ENCODE measurements around the gene THSD4. TPM values are rescaled to one million over a fixed set of nuclear protein-coding genes. Genes with fewer than 3 reads are reported as not detected.

THSD4 gene
- total RNA-seq, 2 experiments from 2014 or later = not detected

DNA sequence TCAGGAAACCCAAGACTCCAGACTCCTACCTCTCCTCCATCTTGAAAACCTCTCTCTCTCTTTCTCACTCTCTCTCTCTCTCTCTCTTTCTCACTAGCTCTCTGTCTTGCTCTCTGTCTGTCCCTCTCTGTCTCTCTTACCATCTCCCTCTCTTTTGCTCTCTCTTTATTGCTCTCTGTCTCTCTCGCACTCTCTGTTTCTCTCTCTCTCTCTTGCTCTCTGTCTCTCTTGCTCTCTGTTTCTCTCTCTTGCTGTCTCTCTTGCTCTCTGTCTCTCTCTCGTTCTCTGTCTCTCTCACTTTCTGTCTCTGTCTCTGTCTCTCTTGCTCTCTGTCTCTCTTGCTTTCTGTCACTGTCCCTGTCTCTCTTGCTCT lies 620.1 kb downstream of the THSD4 start:
- no peak overlapping the region for H3K27ac Mint-ChIP-seq
- H3K27ac ChIP-seq (ENCODE audit: low read depth in 1 of 2, low read length in 2 of 2) = no peak overlapping the region
- H3K36me3 Mint-ChIP-seq (ENCODE audit: low read depth) = no peaks in the 10 kb centered on the region
- no peak for ATAC-seq (ENCODE audit: poor library complexity)
- peaks cover 0 to 10% of the 10 kb centered on the region in 2 experiments for H3K27me3 ChIP-seq (ENCODE audit: control insufficient read depth in 1 of 2, insufficient read depth in 2 of 2, low read length in 2 of 2)
- H3K4me3 Mint-ChIP-seq = no peak overlapping the region
- no peaks in the 10 kb centered on the region for H3K4me1 Mint-ChIP-seq (ENCODE audit: low read depth)
- no peak for DNase-seq
- intact Hi-C loops (cut with DNase I, micrococcal nuclease) = no loop called here
- POLR2A ChIA-PET = no interaction called here
- H3K4me3 ChIP-seq (ENCODE audit: low read length) = no peak overlapping the region
- no peaks in the 10 kb centered on the region for H3K9me3 Mint-ChIP-seq
- peaks cover 32% of the 10 kb centered on the region for H3K27me3 Mint-ChIP-seq
- H3K36me3 ChIP-seq (ENCODE audit: insufficient read depth, low read length) = no peaks in the 10 kb centered on the region
- no peaks in the 10 kb centered on the region for H3K9me3 ChIP-seq (ENCODE audit: control insufficient read depth in 1 of 2, insufficient read depth in 1 of 2, low read length in 2 of 2)
- H3K4me1 ChIP-seq (ENCODE audit: insufficient read depth, low read length) = no peaks in the 10 kb centered on the region
- TF ChIP-seq, protein P1, sequence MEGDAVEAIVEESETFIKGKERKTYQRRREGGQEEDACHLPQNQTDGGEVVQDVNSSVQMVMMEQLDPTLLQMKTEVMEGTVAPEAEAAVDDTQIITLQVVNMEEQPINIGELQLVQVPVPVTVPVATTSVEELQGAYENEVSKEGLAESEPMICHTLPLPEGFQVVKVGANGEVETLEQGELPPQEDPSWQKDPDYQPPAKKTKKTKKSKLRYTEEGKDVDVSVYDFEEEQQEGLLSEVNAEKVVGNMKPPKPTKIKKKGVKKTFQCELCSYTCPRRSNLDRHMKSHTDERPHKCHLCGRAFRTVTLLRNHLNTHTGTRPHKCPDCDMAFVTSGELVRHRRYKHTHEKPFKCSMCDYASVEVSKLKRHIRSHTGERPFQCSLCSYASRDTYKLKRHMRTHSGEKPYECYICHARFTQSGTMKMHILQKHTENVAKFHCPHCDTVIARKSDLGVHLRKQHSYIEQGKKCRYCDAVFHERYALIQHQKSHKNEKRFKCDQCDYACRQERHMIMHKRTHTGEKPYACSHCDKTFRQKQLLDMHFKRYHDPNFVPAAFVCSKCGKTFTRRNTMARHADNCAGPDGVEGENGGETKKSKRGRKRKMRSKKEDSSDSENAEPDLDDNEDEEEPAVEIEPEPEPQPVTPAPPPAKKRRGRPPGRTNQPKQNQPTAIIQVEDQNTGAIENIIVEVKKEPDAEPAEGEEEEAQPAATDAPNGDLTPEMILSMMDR (IDR thresholded peaks at IDR 0.05) = no peak
- CTCF ChIA-PET = no interaction called here

GRCh38 chr15:71736286-71736947 lies 621.1 kb downstream of the THSD4 start:
- H3K27me3 ChIP-seq (ENCODE audit: control insufficient read depth in 1 of 2, insufficient read depth in 2 of 2, low read length in 2 of 2) = peaks cover 0 to 7% of the 10 kb centered on the region in 2 experiments
- no peak overlapping the region for H3K4me3 ChIP-seq (ENCODE audit: low read length)
- DNase-seq (no peak), ATAC-seq (ENCODE audit: poor library complexity) (no peak)
- ChIA-PET POLR2A (no interaction called here), CTCF (no interaction called here)
- H3K9me3 Mint-ChIP-seq = no peaks in the 10 kb centered on the region
- no peak overlapping the region for H3K4me3 Mint-ChIP-seq
- no peaks in the 10 kb centered on the region for H3K4me1 Mint-ChIP-seq (ENCODE audit: low read depth)
- H3K27ac ChIP-seq (ENCODE audit: low read depth in 1 of 2, low read length in 2 of 2) = no peak overlapping the region
- TF ChIP-seq, protein P1 (IDR thresholded peaks at IDR 0.05) = no peak
- no peaks in the 10 kb centered on the region for H3K9me3 ChIP-seq (ENCODE audit: control insufficient read depth in 1 of 2, insufficient read depth in 1 of 2, low read length in 2 of 2)
- peaks cover 26% of the 10 kb centered on the region for H3K27me3 Mint-ChIP-seq
- no peak overlapping the region for H3K27ac Mint-ChIP-seq
- intact Hi-C loops (cut with DNase I, micrococcal nuclease) = no loop called here
- H3K36me3 Mint-ChIP-seq (ENCODE audit: low read depth) = no peaks in the 10 kb centered on the region
- no peaks in the 10 kb centered on the region for H3K36me3 ChIP-seq (ENCODE audit: insufficient read depth, low read length)
- H3K4me1 ChIP-seq (ENCODE audit: insufficient read depth, low read length) = no peaks in the 10 kb centered on the region

GRCh38 chr15:71737761-71738160 lies 622.5 kb downstream of the THSD4 start:
- intact Hi-C loops (cut with DNase I, micrococcal nuclease) = no loop called here
- no peaks in the 10 kb centered on the region for H3K4me1 ChIP-seq (ENCODE audit: insufficient read depth, low read length)
- DNase-seq (no peak), ATAC-seq (ENCODE audit: poor library complexity) (no peak)
- Mint-ChIP-seq H3K4me3 (no peak overlapping the region), H3K9me3 (no peaks in the 10 kb centered on the region), H3K27me3 (peaks cover 16% of the 10 kb centered on the region), H3K36me3 (ENCODE audit: low read depth) (no peaks in the 10 kb centered on the region), H3K4me1 (ENCODE audit: low read depth) (no peaks in the 10 kb centered on the region), H3K27ac (no peak overlapping the region)
- CTCF ChIA-PET = no interaction called here
- no peak overlapping the region for H3K27ac ChIP-seq (ENCODE audit: low read depth in 1 of 2, low read length in 2 of 2)
- H3K4me3 ChIP-seq (ENCODE audit: low read length) = no peak overlapping the region
- POLR2A ChIA-PET = no interaction called here
- TF ChIP-seq, protein P1 (IDR thresholded peaks at IDR 0.05) = no peak
- H3K9me3 ChIP-seq (ENCODE audit: control insufficient read depth in 1 of 2, insufficient read depth in 1 of 2, low read length in 2 of 2) = no peaks in the 10 kb centered on the region
- H3K36me3 ChIP-seq (ENCODE audit: insufficient read depth, low read length) = no peaks in the 10 kb centered on the region
- peaks cover 0 to 7% of the 10 kb centered on the region in 2 experiments for H3K27me3 ChIP-seq (ENCODE audit: control insufficient read depth in 1 of 2, insufficient read depth in 2 of 2, low read length in 2 of 2)

All from CD4-positive, alpha-beta T cell (primary cell).